HepG2 (cell line): ENCODE measurements around the gene POLL. TPM values are rescaled to one million over a fixed set of nuclear protein-coding genes. Genes with fewer than 3 reads are reported as not detected.
A peak's percentile ranks its signal among the peaks of the same experiment; 100 is the strongest.

Experiments used
- AGO2 ChIP-seq: fragments of 200-400 bp; formaldehyde crosslinking; optimal IDR thresholded peaks from 2 replicates; pipeline ENCODE3; 2017; ENCODE audit warnings: mild to moderate bottlenecking, low read depth, low read length, moderate library complexity
- ARHGAP35 ChIP-seq: sonication (generic); formaldehyde crosslinking; IDR thresholded peaks from 2 replicates; pipeline ENCODE4 v1.9.0; 2022; ENCODE audit warnings: mild to moderate bottlenecking, inconsistent platforms, moderate library complexity, missing genetic modification reagents, borderline replicate concordance
- BRCA1 ChIP-seq: sonication (generic); formaldehyde crosslinking; IDR thresholded peaks from 2 replicates; pipeline ENCODE4 v1.4.0; 2020; ENCODE audit warnings: missing genetic modification reagents
- GABPB1 ChIP-seq: IDR thresholded peaks from 2 replicates; pipeline ENCODE4 v1.6.1; 2016; ENCODE audit warnings: mild to moderate bottlenecking, missing genetic modification reagents, moderate library complexity, missing compliant biosample characterization
- GLI4 ChIP-seq: sonication (generic); formaldehyde crosslinking; IDR thresholded peaks from 2 replicates; pipeline ENCODE4 v1.5.1; 2020; ENCODE audit warnings: missing genetic modification reagents, mild to moderate bottlenecking, moderate library complexity, borderline replicate concordance
- GTF3A ChIP-seq: sonication (generic); formaldehyde crosslinking; conservative IDR thresholded peaks from 2 replicates; pipeline ENCODE4 v1.4.0; 2020; ENCODE audit warnings: mild to moderate bottlenecking, missing genetic modification reagents
- HCFC1 ChIP-seq: fragments of 150-350 bp; IDR thresholded peaks from 2 replicates; pipeline ENCODE4 v1.6.1; 2014; ENCODE audit warnings: low read depth, low read length
- HES4 ChIP-seq: sonication (generic); formaldehyde crosslinking; IDR thresholded peaks from 2 replicates; pipeline ENCODE4 v1.9.0; 2021; ENCODE audit warnings: mild to moderate bottlenecking, missing genetic modification reagents, borderline replicate concordance
- HNRNPLL ChIP-seq: fragments of 200-400 bp; formaldehyde crosslinking; IDR thresholded peaks from 2 replicates; pipeline ENCODE4 v1.6.1; 2017; ENCODE audit warnings: mild to moderate bottlenecking, low read depth, low read length; ENCODE audit not compliant: poor library complexity, severe bottlenecking
- NFKB2 ChIP-seq: sonication (generic); formaldehyde crosslinking; IDR thresholded peaks from 2 replicates; pipeline ENCODE4 v1.4.0; 2020; ENCODE audit warnings: missing genetic modification reagents, borderline replicate concordance
- RFX1 ChIP-seq: fragments of 450-650 bp; IDR thresholded peaks from 2 replicates; pipeline ENCODE4 v1.6.1; 2017
- SIN3B ChIP-seq: fragments of 150-350 bp; IDR thresholded peaks from 2 replicates; pipeline ENCODE4 v1.6.1; 2014; ENCODE audit warnings: low read length
- SMARCC2 ChIP-seq: fragments of 450-650 bp; IDR thresholded peaks from 2 replicates; pipeline ENCODE4 v1.6.1; 2017; ENCODE audit warnings: antibody characterized with exemption, mild to moderate bottlenecking
- STAT6 ChIP-seq: sonication (generic); formaldehyde crosslinking; IDR thresholded peaks from 2 replicates; pipeline ENCODE4 v1.4.0; 2020; ENCODE audit warnings: missing genetic modification reagents, mild to moderate bottlenecking, borderline replicate concordance
- TEAD3 ChIP-seq: optimal IDR thresholded peaks from 2 replicates; pipeline ENCODE3; 2016; ENCODE audit warnings: borderline replicate concordance
- ZFX ChIP-seq: sonication (generic); formaldehyde crosslinking; IDR thresholded peaks from 2 replicates; pipeline ENCODE4 v1.4.0; 2020; ENCODE audit warnings: mild to moderate bottlenecking, low read depth, missing genetic modification reagents, moderate library complexity
- ZNF569 ChIP-seq: sonication (generic); formaldehyde crosslinking; IDR thresholded peaks from 2 replicates; pipeline ENCODE4 v1.5.0; 2020; ENCODE audit warnings: mild to moderate bottlenecking, missing genetic modification reagents, moderate library complexity, borderline replicate concordance
- ZNF639 ChIP-seq: conservative IDR thresholded peaks from 2 replicates; pipeline ENCODE4 v1.6.1; 2018; ENCODE audit warnings: missing genetic modification reagents
- ZNF775 ChIP-seq: sonication (generic); formaldehyde crosslinking; IDR thresholded peaks from 2 replicates; pipeline ENCODE4 v1.4.0; 2020; ENCODE audit warnings: missing genetic modification reagents, mild to moderate bottlenecking, moderate library complexity, borderline replicate concordance
- ZNF776 ChIP-seq: sonication (generic); formaldehyde crosslinking; IDR thresholded peaks from 2 replicates; pipeline ENCODE4 v1.4.0; 2020; ENCODE audit warnings: mild to moderate bottlenecking, missing genetic modification reagents
- polyA plus RNA-seq, 8 experiments: library from polyadenylated mRNA; depleted of rRNA in 3 of 8; stranded (reverse) in 7 of 8; unstranded in 1 of 8; fragments of >200 nt; fragmentation: Illumina TruSeq in 4 of 8; extraction: Trizol in 4 of 8; gene quantifications; 2 replicates each; pipeline versions ENCODE4 v1.2.1 to v1.2.3, GENCODE V29; 2011 to 2016; ENCODE audit warnings: low read depth in 4 of 8, missing spikeins in 1 of 8, mixed read lengths in 1 of 8; ENCODE audit not compliant: insufficient read depth in 1 of 8
- total RNA-seq, 5 experiments: library from RNA; depleted of rRNA; stranded (reverse); fragments of >200 nt; fragmentation: Illumina TruSeq; extraction: Trizol; gene quantifications; 2 replicates each; pipeline ENCODE4 v1.2.3, GENCODE V29; 2016; ENCODE audit warnings: low read depth in 1 of 5
- TF ChIP-seq, protein P1 (sequence below): sonication (generic); formaldehyde crosslinking; IDR thresholded peaks from 2 replicates; pipeline ENCODE4 v1.8.1; 2023; ENCODE audit warnings: mild to moderate bottlenecking, moderate library complexity, missing genetic modification reagents
- TF ChIP-seq, protein P2 (sequence below): sonication (generic); formaldehyde crosslinking; IDR thresholded peaks from 2 replicates; pipeline ENCODE4 v1.4.0; 2020; ENCODE audit warnings: missing genetic modification reagents

Gene POLL
- total and polyA plus RNA-seq, 2 of the 13 experiments (the other 11 are each of a cell fraction or from before 2014, with no cell fraction given) = 13.8 to 19.1 TPM

DNA sequence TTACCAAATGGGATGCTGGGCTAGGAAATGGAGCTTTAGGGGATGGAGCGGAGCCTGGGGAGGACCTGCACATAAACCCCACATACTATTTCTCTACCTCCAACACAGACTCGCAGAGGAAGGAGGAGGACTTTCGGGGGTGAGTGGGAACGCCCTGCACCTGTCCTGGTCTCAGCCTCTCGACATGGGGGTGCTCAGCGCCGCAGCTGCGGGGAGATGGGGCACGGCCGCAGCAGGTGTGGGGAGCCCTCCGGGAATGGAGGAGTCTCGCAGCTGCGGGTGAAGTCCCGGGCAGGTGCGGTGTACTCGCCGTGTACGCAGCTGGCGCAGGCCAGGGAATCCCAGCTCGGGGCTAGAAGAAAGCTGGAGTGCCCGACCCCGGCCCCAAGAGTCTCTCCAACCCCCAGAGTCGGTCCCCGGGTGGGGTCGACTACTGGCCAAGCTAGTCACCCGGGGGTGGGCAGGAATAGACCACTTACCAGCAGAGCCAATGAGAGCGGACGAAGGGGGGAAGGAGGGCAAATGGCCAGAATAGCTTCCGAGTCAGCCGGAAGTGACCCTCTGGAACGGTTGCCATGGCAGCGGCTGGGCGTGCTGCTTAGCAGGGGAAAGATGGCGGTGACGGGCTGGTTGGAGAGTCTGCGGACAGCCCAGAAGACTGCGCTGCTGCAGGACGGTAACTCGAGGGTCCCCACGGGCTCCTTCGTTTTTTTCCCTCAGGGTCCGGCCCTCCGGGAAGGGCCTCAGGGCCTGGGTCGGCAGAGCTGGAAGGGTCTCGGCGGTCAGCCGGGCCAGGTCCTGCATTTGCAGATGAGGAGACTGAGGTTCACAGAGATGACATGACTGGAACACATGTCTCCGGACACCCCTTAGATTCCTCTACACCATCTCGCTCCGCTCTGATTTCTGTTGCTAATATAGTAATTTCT lies at the start of gene POLL, which contains the start of gene DPCD (continued):
- TF ChIP-seq ARHGAP35 (CRISPR knock-in tag) (peak; percentile 38; the same call in 1 of the 2 replicates), STAT6 (CRISPR knock-in tag) (no peak), HCFC1 (peak; percentile 66), AGO2 (peak; percentile 64), HNRNPLL (peak; percentile 98), RFX1 (peak; percentile 94), HES4 (CRISPR knock-in tag) (no peak), ZNF776 (CRISPR knock-in tag) (no peak; the same call in 1 of the 2 replicates), ZNF639 (CRISPR knock-in tag) (no peak), ZNF569 (CRISPR knock-in tag) (no peak), BRCA1 (CRISPR knock-in tag) (0 out of 2 replicates have a peak, but pooled peaks have one; percentile 61), GABPB1 (CRISPR knock-in tag) (peak; percentile 99), SIN3B (peak; percentile 70), ZNF775 (CRISPR knock-in tag) (no peak), NFKB2 (peak; percentile 75; the same call in 1 of the 2 replicates), TEAD3 (CRISPR knock-in tag) (peak; percentile 19), ZFX (peak; percentile 76), SMARCC2 (no peak), GTF3A (no peak), GLI4 (CRISPR knock-in tag) (peak; percentile 85; the same call in 1 of the 2 replicates)
- TF ChIP-seq, protein P1, sequence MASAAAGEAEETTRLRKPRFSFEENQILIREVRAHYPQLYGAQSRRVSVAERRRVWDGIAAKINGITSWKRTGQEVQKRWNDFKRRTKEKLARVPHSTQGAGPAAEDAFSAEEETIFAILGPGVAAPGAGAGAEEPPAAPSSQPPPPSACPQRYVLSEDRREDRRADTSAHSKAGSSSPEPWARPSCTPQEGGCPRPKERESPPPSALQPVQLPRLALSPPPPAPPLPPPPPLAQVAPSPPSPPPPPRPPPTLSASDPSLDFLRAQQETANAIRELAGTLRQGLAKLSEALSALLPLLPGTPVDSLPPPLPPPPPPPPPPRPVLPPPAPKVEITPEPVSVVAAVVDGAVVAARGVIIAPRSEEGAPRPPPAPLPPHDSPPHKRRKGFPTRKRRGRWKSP (CRISPR knock-in tag) = no peak
- TF ChIP-seq, protein P2, sequence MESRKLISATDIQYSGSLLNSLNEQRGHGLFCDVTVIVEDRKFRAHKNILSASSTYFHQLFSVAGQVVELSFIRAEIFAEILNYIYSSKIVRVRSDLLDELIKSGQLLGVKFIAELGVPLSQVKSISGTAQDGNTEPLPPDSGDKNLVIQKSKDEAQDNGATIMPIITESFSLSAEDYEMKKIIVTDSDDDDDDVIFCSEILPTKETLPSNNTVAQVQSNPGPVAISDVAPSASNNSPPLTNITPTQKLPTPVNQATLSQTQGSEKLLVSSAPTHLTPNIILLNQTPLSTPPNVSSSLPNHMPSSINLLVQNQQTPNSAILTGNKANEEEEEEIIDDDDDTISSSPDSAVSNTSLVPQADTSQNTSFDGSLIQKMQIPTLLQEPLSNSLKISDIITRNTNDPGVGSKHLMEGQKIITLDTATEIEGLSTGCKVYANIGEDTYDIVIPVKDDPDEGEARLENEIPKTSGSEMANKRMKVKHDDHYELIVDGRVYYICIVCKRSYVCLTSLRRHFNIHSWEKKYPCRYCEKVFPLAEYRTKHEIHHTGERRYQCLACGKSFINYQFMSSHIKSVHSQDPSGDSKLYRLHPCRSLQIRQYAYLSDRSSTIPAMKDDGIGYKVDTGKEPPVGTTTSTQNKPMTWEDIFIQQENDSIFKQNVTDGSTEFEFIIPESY (CRISPR knock-in tag) = no peak
